Dedifferentiated amniotic fluid mesenchymal stem cell (primary cell): ENCODE measurements around the gene HIPK4.
A peak's percentile ranks its signal among the peaks of the same experiment; 100 is the strongest.
"Not testable (repeated sequence)": the region's sequence is repeated elsewhere in the genome, so short reads cannot be mapped to it uniquely, and the experiment has no call there.

Experiments
- DNase-seq: peaks from one replicate; pipeline ENCODE4 v3.0.0-alpha.2; 2016; ENCODE audit errors: extremely low spot score

The HIPK4 gene

GRCh38 chr19:40416918-40417642 lies 27.1 kb upstream of the HIPK4 start:
- no peak for DNase-seq

- no peak for DNase-seq
Observed at GRCh38 chr19:40415768-40416167, 25.8 kb upstream of the HIPK4 start.

DNA sequence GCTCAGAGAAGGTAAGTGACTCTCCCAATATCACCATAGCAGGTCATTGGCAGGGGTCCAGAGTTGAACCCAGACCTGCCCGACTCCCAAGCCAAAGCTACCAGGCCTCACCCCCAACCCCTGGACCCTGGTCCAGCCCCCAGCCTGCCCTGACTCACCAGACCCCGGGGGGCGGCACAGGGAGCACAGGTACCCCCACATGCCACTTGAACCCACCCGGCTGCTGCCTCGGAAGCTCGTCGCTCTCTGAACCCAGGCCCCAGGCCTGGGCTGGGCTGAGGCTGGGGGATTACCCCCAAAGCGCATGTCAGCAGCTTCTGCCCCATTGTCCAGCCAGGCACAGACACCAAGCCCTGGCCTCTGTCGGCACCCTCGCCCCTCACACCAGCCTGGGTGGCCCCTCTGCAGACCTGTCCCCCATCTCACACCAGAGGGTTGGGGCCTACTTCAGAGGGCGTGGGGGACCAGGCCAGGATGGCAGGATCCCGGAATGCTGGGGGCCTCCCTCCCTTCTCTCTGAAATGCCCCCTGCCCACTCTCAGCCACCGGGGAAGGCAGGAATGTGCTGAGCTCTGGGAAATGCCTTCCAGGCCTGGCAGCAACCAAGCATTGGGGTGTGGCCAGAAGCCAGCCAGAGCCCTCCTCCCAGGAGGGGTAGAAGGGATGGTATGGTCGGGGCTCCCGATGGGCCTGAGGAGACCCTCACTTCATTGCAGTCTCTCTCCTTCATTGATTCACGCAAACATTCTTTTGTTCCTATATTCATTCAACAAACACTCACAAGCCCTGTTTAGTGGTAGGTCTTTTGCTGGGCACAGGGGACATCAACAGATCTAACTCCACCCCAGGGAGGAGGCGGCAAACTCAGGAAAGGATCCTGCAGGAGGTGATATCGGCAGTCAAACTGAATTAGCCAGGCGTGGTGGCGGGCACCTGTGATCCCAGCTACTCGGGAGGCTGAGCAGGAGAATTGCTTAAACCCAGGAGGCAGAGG lies 24.9 kb upstream of the HIPK4 start:
- no peak for DNase-seq

DNA sequence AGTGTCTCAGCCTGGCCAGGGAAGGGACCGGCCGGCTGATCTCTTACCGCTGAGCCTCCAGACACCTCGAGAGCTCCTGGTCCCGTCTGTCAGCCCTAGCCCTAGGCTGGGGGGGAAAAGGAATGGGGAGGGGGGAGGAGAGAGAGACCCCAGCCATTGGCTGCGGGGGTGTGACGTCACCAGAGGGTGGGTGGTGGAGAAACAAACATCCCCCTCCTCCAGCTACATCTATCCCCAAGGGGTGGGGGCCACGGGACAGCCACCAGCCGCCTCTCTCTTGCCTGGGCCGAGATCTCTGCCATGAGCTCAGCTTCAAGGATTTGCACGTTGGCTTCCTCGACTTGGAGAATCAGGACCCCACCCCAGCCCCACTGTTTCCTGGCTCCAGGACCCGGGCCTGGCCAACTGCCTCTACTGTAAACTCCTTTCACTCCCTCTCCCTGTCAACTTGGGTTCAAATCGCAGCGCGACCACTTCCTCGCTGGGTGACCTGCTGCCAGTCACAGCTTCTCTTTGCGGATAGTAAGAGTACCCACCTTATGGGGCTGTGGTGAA lies 23.4 kb upstream of the HIPK4 start, which contains the start of gene PRX:
Gene PRX, minus strand, starts transcription at position 88 of the 555 bp plus-strand sequence. CDS start 5,446 bp downstream, outside the sequence.
- DNase-seq: no peak

DNA sequence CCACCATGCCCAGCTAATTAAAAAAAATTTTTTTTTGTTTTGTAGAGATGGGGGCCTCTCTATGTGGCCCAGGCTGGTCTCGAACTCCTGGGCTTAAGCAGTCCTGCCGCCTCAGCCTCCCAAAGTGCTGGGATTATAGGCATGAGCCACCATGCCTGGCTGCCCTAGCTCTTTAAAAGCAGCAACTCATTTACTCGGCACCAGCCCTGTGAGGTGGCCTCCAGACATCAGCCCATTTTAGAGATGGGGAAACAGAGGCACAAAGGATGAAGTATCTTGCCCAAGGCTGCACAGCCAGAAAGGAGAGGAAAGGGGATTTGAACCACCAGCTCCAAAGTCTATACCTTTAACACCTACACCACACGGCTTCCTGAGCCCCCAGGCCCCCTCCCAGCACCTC lies 22.9 kb upstream of the HIPK4 start:
- no peak for DNase-seq

GRCh38 chr19:40411958-40412499 lies 22.0 kb upstream of the HIPK4 start:
- no peak for DNase-seq

- DNase-seq: no peak
Observed at GRCh38 chr19:40411125-40411842, 21.3 kb upstream of the HIPK4 start.

- no peak for DNase-seq
Observed at GRCh38 chr19:40410030-40410389, 20.0 kb upstream of the HIPK4 start.

- not testable (repeated sequence) for DNase-seq
Observed at GRCh38 chr19:40408598-40408925, 18.6 kb upstream of the HIPK4 start.

GRCh38 chr19:40407714-40408597 lies 18.0 kb upstream of the HIPK4 start:
- DNase-seq: no peak

GRCh38 chr19:40403262-40403984 lies 13.4 kb upstream of the HIPK4 start:
- DNase-seq: peak; percentile 46

DNA sequence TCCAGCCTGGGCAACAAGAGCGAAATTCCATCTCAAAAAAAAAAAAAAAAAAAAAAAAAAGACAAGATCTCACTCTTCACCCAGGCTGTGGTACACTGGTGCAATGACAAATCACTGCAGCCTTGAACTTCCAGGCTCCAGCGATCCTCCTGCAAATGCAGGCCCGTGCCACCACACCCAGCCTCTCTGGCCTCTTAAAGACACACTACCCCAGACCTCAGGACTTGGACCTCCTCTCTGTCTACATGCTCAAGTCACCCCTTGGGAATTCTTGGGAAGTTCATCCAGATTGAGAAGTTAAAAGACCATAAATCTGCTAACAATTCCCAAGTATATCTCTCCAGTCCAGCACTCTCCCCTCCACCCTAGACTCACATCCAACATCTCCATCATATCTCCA lies 10.6 kb upstream of the HIPK4 start:
- no peak for DNase-seq

GRCh38 chr19:40398417-40399131 lies 8.6 kb upstream of the HIPK4 start:
- DNase-seq: no peak

DNA sequence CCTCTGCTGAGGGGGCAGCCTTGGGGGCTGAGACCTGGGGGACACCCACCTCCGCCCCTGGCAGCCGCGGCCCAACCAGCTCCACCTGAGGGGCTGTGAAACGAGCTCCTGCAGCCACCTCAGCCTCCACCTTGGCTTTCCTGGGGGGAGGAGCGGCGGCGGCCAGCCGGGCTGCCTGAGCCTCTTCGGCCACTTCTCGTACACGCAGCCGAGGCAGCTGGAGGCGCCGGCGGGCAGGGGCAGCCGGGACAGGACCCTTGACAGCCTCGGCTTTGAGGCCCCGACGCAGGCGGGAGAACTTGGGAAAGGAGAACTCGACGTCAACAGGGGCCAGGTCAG lies 7.6 kb upstream of the HIPK4 start:
- no peak for DNase-seq

- no peak for DNase-seq
Observed at GRCh38 chr19:40396886-40397567, 7.0 kb upstream of the HIPK4 start.

DNA sequence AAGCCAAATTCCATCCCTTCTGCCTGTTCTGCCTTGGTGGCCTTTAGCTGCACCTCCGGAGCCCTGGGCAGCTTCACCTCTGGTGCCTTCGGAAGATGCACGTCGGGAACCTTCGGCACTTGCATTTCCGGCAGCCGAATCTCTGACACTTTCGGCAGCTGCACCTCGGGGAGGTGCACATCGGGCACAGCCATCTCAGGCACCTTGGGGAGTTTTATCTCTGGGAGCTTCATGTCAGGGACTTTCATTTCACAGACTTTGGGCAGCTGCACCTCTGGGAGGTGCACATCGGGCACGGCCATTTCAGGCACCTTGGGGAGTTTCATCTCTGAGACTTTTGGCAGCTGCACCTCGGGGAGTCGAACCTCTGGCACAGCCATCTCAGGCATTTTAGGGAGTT lies 6.0 kb upstream of the HIPK4 start:
- DNase-seq: no peak

GRCh38 chr19:40394816-40395210 lies 4.8 kb upstream of the HIPK4 start:
- DNase-seq: no peak

- DNase-seq: no peak
Observed at GRCh38 chr19:40393894-40394815, 4.2 kb upstream of the HIPK4 start.
